HG03025 (cell line): ENCODE data around the gene LSM11.

Experiments used
- ATAC-seq: cut with Tn5 transposase; IDR thresholded peaks from one replicate; pipeline ENCODE4 v1.9.1; 2021; ENCODE audit warnings: mild to moderate bottlenecking, moderate library complexity; ENCODE audit not compliant: unreplicated experiment, low FRiP score

LSM11 gene

DNA sequence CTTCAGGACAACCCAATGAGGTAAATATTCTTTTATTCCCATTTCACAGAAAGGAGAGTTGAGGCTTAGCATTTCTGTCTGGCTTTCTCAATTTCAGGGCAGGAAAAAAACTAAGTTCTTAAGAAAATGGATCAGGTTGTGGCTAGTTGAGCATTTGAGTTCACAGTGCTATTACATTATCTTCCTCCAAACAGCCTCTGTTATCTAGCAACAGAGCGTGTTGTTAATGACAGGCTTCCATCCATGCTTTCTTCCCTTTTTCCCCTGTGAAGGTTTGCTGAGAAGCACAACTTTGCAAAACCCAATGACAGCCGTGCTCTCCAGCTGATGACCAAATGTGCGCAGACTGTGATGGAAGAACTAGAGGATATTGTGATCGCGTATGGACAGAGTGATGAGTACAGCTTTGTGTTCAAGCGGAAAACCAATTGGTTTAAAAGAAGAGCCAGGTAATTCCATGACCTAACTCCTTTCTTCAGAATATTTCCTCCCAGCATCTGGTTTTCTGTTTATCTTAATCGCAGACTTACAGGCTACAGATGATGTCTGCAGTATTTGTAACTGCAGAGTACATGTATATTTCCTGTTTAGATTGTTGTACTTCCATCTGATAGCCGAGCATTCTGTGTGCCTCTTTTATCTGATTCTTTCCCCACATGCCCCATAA lies 10.8 kb upstream of the LSM11 start:
- ATAC-seq, result no peak

DNA sequence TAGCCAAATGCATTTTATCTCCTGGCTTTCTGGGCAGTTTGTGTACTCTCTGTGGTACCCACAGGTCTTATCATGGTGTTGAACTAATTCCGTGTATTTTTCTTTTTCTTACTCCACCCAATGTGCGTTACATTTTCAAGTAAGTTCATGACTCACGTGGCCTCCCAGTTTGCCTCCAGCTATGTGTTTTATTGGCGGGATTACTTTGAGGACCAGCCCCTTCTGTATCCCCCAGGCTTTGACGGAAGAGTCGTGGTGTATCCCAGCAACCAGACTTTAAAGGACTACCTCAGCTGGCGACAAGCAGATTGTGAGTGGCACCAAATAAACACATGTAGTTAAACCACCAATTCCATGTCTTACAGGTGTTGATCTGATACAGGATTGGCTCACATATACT lies 9.1 kb upstream of the LSM11 start:
- ATAC-seq, result no peak

DNA sequence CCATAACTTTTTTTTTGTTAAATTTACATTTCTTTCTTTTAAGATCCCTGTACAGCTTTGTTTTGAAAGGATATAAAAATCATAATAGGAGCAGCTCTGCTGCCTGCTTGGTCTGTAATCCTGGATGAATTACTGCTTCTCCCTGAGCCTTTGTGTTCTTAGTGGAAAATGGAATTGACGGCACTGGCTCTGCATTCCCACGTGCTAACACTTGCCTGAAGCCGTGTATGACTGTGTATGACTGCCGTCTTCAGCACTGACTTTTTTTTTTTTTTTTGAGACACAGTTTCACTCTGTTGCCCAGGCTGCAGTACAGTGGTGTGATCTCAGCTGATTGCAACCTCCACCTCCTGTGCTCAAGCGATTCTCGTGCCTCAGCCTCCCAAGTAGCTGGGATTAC lies 7.5 kb upstream of the LSM11 start:
- no peak for ATAC-seq

DNA sequence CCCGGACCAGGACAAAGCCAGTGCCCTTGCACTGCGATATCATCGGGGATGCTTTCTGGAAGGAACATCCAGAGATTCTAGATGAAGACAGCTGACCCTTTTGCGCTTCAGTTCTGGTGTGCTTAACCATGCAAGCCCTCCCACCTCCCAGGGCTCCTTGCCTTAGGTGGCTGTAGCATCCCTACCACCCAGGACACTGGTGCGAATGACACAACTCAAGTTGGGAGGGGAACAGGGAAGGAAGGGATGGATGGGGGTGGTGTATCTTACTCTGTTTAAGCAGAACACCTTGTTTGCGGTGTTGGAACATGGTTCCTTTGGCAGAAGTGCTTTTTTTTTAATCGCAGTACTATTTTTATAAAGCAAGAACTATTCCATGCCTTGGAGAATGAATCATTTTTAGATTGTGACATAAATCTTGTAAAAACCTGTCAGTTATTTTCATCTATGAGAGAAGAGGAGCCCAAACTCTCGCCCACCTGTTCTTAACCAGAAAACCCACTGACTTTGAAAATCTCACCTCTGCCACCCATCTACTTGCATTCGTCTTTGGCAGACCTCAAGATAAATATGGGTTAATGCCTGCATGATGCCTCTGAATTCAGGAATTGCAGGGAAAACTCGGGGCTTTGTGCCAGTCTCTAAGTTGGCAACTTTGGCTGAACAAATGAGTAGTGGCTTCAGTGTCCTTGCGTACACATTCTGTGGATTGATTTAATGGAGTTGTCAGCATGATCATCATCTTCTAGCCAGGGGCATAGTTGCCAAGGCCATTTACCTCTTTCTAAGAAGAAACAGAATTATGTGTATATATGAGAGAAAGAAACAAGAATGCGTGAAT lies 3.9 kb upstream of the LSM11 start:
- ATAC-seq, result no peak

DNA sequence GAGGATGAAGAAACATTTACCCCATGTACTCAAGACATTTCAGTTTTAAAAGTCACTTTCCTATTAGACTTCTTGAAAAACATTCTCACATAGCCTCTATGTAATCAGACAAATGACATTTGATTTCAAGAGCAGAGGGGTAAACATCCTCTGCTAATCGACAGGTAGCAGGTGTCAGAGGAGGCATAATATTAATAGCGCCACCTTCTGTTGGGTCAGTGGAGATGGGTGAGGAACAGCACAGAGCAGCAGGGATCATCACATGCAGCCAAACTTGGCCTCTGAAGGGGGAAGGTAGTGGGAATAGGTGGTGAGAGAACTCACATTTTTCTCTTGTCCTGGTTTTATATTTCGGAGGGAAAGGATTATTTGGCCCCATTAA lies 3.3 kb upstream of the LSM11 start:
- no peak for ATAC-seq

DNA sequence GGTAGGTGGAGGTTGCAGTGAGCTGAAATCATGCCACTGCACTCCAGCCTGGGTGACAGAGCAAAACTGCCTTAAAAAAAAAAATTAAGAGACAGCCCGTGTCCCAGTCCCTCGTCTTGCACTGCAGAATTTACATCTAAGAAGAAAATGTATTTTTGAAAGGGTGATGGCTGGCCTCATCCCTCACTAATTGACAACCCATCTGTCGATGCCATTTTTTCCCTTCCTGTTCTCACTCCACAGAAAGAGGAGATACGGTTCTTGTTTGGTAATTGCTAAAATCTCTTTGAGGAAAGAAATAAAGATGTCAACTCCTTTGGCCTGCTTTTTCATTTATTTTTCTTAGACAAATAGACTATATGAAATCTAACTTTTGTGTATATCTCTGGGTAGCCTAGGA lies 2.4 kb upstream of the LSM11 start:
- ATAC-seq, result no peak

DNA sequence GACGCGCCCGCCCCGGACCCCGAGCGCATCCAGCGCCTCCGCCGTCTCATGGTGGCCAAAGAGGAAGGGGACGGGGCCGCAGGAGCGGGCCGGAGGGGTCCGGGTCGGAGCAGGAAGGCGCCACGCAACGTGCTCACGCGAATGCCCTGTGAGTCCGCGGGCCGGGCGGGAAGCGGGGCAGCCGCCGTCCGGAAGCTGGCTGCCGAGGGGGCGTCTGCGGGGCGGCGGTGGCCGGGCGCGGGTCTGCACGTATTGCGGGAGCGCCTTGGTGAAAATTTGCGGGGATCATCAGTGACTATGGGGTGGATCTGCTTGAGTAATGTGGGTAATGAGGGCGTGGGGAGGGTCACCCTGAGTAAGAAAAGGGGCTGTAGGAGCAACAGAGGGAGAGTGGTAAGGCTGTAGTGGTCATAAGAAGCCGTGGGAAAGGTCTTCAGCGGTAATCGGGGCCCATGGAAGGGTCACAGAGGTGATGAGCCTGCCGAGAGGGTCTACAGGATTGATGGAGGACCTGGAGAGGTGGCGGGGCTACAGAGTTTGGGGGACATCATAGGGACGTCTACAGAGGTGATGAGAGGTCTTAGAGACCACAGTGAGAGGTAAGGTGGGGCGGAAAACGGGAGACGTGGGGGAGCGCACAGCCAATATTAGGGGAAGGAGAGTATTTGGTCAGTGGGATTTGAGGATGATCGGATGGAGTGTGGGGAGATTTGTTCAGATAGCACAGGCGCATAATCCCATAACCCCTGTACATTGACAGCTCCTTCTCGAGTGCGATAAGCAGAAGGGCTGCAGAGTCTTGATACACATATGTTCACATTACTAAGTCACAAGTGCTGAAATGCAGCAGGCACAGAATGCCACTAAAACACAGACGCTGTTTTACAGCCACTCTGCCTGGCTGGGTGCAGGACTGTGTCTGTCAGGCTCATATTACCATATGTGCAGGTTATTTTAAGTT lies 819 bp downstream of the LSM11 start:
- ATAC-seq, result peak; percentile 26

DNA sequence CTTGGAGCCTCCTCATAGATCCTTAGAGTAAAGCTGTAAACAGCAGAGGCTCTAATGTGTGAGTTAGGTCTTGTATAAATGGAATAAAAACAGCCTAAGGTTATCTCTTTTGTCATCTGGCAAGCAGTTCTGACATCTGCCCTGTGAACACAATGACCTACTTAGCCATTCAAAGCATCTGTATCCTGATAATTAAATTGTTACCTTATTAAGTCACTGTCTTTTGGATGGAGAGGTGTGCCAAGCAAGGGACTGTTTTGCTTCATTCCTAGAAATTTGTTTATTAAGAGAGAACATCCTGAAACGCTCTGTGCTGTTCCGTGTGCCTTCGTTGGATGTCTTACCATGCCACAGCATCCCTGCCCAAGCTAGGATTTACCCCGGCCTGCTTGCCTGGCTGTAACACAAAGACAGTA lies 1.5 kb downstream of the LSM11 start:
- ATAC-seq, result no peak

DNA sequence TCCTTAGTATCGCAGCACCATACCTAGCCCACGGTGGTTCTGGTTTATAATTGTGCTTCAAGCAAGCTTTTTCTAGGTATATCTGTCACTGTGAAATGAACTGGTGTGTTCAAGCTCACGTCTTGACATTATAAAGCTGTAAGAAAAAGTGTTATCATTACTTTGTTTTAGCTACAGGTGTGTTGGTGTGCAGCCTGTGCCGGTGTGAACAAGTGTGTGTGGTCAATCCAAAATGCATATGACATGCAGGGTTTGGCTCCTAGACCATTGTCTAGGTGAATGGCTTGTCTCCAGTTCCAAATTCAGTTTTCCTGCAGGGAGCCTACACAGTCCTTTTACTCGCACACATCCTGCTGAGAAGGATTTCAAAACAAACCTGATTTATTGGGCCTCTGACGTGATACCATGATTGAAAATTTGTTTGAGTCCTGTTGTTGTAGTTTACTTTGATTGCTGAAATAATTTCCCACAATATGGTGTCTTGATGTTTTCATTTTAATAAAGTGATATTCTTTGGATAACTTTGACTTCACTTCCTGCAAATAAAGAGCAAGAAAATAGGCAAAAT lies 3.7 kb downstream of the LSM11 start:
- ATAC-seq, result no peak

DNA sequence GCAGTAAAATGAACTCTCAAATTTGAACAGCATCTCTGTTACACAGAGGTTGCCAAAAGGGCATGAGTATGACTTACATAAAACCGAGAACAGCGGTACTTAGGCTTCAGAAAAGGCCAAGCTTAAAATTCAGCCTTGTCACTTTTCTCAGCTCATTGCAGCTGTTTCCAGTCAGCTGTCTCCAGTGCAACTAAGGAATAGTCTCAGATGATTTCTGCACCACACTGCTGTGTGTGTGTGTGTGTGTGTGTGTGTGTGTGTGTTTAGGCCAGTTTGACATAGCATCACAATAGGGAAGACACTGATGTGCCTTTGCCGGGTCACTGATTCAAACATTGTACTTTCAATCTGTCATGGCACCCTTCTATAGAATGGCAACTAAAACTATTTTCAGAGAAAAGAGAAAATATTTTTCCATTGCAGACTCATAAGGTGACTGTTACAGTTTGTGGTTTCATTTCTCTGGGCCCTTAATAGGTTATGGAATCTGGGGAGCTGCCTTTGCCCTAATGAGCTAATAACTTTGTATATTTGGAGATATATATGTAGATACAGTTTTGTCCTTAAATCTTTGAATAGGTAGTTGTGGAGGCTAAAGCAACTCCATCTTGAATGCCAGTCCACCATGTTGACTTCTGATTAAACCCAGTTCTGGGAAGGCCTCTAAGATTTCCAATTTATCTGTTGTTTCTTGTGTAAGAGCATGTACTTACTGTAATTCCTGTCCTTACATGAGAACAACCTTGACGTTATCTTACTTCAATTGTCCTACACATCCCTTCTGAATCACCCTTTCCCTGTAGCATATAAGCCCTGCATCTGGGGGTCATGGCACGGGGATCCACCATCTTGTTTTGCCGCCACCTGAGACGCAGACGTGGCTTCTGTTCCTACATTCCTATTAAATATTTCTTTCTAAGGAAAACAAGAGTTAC lies 4.5 kb downstream of the LSM11 start:
- ATAC-seq, result no peak

DNA sequence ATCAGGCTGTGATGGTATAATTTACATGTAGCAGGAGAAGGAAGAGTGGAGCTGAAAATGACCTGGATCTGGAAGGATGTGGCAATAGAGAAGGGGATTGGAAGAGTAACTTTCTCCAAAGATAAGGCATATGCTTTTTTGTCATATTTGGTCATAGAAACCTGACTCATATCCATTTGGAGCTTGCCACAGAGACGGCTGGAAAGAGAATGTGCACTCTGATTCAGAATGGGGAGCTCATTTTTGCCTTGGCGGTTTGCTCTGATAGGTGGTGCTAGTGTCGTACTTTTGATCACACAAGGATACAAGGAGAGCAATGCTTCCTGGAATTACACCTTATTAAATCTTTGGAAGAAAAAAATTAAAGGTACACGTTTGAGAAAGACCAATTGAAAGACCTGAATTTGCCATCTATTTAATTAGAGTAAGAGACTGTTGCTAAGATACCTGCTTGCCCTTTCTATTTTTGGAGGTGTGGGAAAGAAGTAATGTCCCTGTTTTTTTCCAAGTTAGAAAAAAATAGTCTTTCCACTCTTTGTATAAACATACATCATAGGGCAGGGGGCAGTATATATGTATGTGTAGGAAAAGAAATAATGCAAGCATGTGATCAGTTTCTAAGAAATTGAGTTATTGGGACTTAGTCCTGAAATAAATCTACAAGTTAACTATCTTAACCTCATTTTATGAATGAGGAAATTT lies 5.4 kb downstream of the LSM11 start:
- ATAC-seq, result no peak

DNA sequence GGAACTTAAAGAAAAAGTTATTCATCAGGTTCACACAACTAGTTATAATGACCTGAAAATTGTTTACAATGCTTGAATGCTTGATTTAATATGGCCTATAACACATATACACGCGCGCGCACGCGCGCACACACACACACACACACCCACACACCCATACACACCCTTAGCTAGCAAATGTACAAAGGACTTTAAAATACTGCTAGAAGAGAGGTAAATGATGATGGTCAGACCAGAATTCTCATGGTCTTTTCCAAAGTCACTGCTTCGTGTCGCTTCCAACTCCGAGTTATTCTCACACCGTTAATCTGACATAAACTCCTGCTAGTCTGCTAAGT lies 5.9 kb downstream of the LSM11 start:
- no peak for ATAC-seq

DNA sequence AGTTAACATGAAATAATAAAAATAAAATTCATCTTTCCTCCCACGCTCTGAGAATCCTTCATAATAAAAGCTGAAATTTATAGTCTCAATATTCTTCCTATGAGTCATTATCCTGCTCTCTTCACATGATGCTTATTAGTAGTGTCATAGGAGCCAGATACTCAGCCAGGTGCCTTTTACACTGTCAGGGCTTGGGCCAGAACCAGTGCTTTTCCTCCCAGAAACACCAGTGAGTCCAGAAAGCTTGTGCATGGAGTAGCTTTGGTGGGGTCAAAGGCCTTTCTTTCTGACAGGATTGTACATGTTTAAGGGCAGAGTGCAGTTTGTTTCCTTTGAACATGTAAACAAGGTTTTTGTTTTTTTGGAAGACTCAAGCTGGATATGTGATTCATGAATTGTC lies 6.8 kb downstream of the LSM11 start:
- ATAC-seq, result no peak

DNA sequence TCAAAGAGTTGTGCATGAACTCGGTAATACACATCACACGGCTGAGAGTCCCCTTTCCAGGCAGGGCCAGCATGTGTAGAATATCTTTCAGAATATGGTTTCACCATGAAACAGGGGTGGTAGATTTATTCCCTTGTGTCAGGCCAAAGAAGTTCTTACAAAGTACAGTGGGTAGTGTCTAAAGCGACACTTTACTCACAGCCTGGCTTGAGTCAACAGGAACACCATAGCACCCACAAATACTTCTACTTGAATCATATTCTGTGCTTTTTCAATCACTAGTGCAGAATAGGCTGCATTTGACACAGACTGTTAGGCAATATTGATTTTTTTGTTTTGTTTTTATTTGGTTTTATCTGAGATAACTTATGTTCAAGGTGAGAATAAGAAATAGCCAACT lies 12.6 kb downstream of the LSM11 start:
- no peak for ATAC-seq

DNA sequence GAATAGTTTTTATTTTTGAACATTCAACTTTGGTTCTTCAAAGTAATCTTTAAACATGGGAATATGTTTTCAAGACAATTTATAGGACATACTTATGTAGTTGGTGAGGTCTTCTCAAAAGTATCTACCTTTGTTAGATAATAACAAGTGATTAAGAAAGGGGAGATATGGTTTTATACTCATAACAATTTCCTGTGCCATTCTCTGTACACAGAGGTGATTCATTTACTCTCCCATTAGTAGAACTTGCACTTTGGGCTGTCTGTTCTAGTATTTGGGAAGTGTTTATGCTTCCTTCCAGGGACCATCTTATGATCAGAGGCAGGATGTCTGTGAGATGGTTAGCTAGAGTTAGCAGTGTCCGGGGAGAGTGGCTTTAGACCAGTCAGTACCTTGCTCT lies 15.2 kb downstream of the LSM11 start:
- no peak for ATAC-seq

DNA sequence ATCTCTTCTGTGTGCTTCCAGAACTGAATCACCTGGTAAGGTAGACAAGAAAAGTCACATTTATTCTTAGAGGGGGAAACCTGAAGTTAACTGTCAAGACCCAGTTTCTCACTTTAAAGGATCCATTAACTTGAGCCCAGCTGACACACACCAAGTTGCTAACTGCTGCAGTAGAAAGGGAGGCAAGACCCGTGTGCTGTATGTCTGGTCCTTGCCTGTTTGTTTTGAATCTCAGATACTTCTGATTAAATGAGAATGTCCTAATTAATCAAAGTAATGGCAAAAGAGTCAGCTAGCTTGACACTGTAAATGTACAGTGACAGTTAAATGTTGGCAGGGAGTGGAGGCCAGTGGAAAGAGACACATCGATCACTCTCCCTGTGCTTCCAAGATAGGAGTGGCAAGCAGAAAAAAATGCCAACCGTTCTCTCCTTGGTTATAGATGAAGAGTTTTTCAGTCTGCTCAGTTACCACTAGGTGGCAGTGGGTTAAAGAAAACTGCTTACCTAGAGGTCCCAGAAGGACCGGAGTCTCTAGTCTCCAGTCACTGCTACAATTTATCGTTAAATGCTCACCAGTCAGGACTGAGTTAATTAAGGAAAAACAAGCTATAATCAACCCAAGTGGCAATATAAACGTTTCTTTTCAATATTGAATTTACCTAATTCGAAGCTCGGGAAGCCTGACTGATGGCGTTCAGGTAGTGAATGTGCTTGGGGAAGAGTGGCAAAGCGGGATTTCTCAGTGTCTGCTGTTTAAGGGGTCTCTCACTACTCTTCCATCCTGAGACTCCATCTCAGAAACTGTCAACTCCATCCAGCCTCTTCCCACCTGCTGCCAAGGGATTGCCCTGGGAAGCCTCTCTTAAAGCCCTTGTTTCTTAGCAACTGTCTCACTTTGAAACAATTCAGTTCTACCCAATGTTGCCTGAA lies 18.4 kb downstream of the LSM11 start:
- ATAC-seq, result peak; percentile 70

DNA sequence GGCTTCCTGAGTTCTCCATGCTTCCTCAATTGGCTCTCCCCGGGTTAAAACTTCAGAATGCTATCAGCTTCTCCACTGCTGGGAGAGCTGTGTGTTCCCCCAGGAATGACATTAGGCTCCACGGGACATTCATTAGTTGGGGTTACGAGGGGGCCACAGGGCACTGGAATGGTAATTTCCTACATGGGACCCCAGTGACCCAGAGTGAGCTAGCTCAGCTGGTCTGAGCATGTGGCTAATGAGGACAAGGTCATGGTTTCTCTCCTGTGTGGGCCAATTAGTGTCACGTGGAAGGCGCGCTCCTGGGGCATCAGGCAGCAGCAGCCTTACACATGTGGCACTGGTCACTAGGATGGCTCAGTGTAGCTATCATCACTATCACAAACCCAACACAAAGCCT lies 21.0 kb downstream of the LSM11 start:
- no peak for ATAC-seq

DNA sequence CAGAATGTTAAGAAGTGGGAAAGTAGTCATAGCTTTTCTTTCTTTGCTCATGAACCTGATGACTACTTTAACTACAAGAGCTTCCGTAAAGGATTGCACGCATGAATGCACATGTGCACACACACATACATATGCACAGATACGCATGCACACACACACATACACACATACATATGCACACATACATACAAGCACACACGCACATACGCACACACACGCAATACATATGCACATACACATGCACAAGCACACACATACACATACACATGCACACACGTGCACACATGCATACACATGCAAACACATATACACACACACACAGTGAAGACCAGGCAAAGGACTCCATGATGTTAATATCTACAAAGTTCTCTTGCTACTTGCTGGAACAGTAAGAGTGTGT lies 22.9 kb downstream of the LSM11 start:
- ATAC-seq, result no peak
